HG03108 (cell line): Measurements from ENCODE around the gene DISC1.
"Not testable (repeated sequence)": the region's sequence is repeated elsewhere in the genome, so short reads cannot be mapped to it uniquely, and the experiment has no call there.

Experiments used
- ATAC-seq: cut with Tn5 transposase; IDR thresholded peaks from one replicate; pipeline ENCODE4 v1.9.1; 2021; ENCODE audit warnings: moderate library complexity; ENCODE audit not compliant: unreplicated experiment

The DISC1 gene

DNA sequence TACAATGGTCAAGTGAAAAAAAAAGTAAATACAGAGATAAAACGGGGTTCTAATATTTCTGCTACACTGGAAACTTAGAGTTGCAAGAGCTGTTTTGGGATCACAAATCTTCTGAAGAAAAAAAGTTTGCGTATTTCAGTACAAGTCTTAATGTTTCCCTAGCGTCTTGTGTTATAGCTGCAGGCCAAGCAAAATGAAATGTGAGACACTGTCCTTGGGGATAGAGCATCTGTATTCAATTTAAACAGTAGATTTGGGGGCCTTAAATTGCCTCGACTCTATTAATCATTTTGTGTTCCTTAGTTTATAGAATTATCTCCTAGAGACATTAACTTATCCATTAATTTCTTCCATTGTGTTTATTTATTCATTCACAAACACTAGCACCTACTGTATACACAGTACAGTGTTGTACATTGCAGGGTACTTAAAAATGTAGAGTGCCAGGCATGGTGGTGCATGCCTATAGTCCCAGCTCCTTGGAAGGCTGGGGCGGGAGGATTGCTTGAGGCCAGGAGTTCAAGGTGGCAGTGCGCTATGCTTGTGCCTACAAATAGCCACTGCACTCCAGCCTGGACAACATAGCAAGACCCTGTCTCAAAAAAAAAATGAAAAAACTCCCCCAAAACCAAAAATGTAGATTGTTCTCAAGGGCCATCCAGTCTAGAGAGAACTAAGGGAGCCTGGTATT lies 7.9 kb downstream of the DISC1 start:
- ATAC-seq, result no peak

DNA sequence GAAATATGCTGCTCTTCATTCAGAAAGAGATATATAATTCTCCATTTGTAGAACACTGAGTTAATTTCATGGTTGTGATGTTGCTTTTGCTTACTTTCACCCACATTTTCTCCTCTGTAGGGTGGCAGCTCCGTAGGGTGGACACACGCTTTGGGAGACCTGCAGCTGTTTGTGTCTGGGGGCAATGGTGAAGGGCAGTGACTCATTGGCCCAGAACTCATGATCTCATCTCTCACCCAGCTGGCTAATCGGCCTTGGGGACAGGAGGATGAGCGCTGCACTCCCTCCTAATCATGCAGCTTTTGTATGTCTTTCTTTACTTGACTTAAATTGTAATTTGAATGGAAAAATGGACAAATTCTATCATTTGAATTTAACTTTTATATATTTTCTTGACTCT lies 9.6 kb downstream of the DISC1 start:
- no peak for ATAC-seq

DNA sequence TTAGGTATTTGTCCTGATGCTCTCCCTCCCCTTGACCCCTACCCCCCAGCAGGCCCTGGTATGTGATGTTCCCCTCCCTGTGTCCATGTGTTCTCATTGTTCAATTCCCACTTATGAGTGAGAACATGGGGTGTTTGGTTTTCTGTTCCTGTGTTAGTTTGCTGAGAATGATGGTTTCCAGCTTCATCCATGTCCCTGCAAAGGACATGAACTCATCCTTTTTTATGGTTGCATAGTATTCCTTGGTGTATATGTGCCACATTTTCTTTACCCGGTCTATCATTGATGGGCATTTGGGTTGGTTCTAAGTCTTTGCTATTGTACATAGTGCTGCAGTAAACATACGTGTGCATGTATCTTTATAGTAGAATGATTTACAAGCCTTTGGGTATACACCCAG lies 10.3 kb downstream of the DISC1 start:
- not testable (repeated sequence) for ATAC-seq

DNA sequence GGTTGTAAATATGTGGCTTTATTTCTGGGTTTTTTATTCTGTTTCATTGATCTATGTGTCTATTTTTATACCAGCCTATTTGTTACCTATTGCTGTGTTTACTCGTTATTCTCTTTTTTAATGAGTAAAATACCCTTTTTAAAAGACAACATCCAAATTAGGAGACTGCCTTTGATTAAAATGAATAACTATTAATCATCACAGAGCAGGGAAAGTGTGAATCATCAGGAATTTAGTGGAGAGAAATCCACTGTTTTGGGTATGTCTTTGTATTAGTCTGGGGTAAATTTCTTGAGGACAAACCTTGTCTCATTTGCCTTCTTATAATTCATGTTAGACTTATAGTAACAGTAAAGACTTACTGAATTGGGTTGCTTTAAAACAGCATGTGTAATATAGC lies 12.1 kb downstream of the DISC1 start:
- ATAC-seq, result no peak

DNA sequence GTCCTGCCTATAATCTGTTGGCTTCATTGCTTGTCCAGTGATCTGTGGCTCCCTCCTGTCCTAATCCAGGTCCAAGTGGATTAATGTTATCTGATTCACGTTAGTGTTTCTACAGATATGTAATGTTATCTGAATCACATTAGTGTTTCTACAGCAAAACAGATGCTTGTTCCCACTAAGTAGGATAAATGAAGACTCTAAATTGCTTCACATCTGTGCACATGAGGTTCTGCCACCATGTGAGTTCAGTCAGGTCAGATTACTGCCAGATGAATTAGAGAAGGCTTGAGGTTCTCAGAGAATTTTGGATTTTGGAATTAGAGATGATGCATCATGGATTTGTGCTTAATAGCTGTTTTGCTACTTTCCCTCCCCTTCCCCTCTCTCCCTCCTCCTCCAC lies 13.2 kb downstream of the DISC1 start:
- no peak for ATAC-seq

DNA sequence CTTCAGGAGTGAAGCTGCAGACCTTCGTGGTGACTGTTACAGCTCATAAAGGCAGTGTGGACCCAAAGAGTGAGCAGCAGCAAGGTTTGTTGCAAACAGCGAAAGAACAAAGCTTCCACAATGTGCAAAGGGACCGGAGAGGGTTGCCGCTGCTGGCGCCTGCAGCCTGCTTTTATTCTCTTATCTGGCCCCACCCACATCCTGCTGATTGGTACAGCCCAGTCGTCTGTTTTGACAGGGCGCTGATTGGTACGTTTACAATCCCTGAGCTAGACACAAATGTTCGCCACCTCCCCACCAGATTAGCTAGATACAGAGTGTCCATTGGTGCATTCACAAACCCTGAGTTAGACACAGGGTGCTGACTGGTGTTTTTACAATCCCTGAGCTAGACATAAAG lies 14.9 kb downstream of the DISC1 start:
- not testable (repeated sequence) for ATAC-seq

- not testable (repeated sequence) for ATAC-seq
Observed at GRCh38 chr1:231642061-231642460, 15.5 kb downstream of the DISC1 start.

- ATAC-seq, result no peak
Observed at GRCh38 chr1:231642618-231643017, 16.0 kb downstream of the DISC1 start.

GRCh38 chr1:231643071-231643934 lies 16.7 kb downstream of the DISC1 start:
- ATAC-seq, result no peak

DNA sequence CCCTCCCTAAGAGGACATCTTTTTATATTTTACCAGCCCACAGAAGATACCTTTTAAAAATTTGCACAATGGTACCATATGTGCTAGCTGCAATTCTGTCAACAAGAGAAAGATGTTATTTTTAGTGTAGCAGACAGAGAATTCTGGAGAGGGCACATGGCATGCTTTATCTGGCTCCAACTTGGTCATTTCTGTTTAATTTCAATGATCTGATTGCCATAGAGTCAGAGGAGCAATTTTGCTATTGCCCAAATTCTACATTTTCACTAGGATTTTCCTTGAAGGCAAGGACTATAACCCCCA lies 17.3 kb downstream of the DISC1 start:
- ATAC-seq, result no peak

- not testable (repeated sequence) for ATAC-seq
Observed at GRCh38 chr1:231645634-231646033, 19.0 kb downstream of the DISC1 start.

GRCh38 chr1:231646165-231646564 lies 19.6 kb downstream of the DISC1 start:
- not testable (repeated sequence) for ATAC-seq

DNA sequence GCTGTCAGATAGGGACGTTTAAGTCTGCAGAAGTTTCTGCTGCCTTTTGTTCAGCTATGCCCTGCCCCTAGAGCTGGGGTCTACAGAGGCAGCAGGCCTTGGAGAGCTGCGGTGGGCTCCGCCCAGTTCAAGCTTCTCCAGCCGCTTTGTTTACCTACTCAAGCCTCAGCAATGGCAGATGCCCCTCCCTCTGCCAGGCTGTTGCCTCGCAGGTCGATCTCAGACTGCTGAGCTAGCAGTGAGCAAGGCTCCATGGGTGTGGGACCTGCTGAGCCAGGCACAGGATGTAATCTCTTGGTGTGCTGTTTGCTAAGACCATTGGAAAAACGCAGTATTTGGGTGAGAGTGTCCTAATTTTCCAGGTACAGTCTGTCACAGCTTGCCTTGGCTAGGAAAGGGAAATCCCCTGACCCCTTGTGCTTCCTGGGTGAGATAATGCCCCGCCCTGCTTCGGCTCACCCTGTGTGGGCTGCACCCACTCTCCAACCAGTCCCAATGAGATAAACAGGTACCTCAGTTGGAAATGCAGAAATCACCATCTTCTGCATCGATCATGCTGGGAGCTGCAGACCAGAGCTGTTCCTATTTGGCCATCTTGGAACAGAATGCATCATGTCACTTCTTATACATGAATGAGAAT lies 25.2 kb downstream of the DISC1 start:
- ATAC-seq, result not testable (repeated sequence)

- ATAC-seq, result no peak
Observed at GRCh38 chr1:231653632-231654031, 27.0 kb downstream of the DISC1 start.

- no peak for ATAC-seq
Observed at GRCh38 chr1:231656741-231657140, 30.2 kb downstream of the DISC1 start.

- not testable (repeated sequence) for ATAC-seq
Observed at GRCh38 chr1:231658223-231658622, 31.6 kb downstream of the DISC1 start.

DNA sequence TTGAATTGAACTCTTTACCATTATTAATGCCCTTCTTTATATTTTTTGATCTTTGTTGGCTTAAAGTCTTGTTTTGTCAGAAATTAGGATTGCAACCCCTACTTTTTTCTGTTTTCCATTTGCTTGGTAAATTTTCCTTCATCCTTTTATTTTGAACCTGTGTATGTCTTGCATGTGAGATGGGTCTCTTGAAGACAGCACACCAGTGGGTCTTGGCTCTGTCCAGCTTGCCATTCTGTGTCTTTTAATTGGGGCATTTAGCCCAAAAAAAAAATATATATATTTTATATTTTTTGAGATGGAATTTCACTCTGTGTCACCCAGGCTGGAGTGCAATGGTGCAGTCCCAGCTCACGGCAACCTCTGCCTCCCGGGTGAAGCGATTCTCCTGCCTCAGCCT lies 33.6 kb downstream of the DISC1 start:
- no peak for ATAC-seq

GRCh38 chr1:231663211-231663792 lies 36.7 kb downstream of the DISC1 start:
- no peak for ATAC-seq

- ATAC-seq, result no peak
Observed at GRCh38 chr1:231665101-231665500, 38.5 kb downstream of the DISC1 start.

- no peak for ATAC-seq
Observed at GRCh38 chr1:231665726-231666125, 39.1 kb downstream of the DISC1 start.

- ATAC-seq, result no peak
Observed at GRCh38 chr1:231666220-231666936, 39.8 kb downstream of the DISC1 start.
